NCI-H2029 treated with DMSO at 0.1 percent for 48 hours (cell line): Measurements from ENCODE around the gene FTH1.
"Not testable (repeated sequence)": the region's sequence is repeated elsewhere in the genome, so short reads cannot be mapped to it uniquely, and the experiment has no call there.

ENCODE experiments used
- DNase-seq: peaks from one replicate; lab custom pipeline; 2025; lab: John Stamatoyannopoulos, UW

Gene FTH1

GRCh38 chr11:61978703-61979661 is 11.5 kb upstream of the FTH1 start:
- DNase-seq, result no peak

- DNase-seq, result no peak
Measured at GRCh38 chr11:61976813-61977475, 9.5 kb upstream of the FTH1 start.

GRCh38 chr11:61976420-61976800 is 9.0 kb upstream of the FTH1 start:
- DNase-seq, result no peak

GRCh38 chr11:61975638-61976419 is 8.4 kb upstream of the FTH1 start:
- no peak for DNase-seq

- DNase-seq, result peak; percentile 44
Measured at GRCh38 chr11:61974766-61975631, 7.6 kb upstream of the FTH1 start.

GRCh38 chr11:61973476-61974162 is 6.2 kb upstream of the FTH1 start:
- DNase-seq, result no peak

GRCh38 chr11:61972672-61973475 is 5.4 kb upstream of the FTH1 start:
- DNase-seq, result no peak

- DNase-seq, result no peak
Measured at GRCh38 chr11:61972112-61972671, 4.8 kb upstream of the FTH1 start.

GRCh38 chr11:61971248-61972111 is 4.0 kb upstream of the FTH1 start:
- DNase-seq, result peak; percentile 79

GRCh38 chr11:61969838-61970662 is 2.6 kb upstream of the FTH1 start:
- DNase-seq, result no peak

- no peak for DNase-seq
Measured at GRCh38 chr11:61969391-61969758, 1.9 kb upstream of the FTH1 start.

GRCh38 chr11:61968758-61969390 is 1.4 kb upstream of the FTH1 start:
- no peak for DNase-seq

GRCh38 chr11:61967924-61968757 is 707 bp upstream of the FTH1 start:
- DNase-seq, result no peak

GRCh38 chr11:61966734-61967115 is 709 bp downstream of the FTH1 start:
- DNase-seq, result no peak

- DNase-seq, result not testable (repeated sequence)
Measured at GRCh38 chr11:61964666-61965271, 2.7 kb downstream of the FTH1 start.

GRCh38 chr11:61964058-61964665 is 3.3 kb downstream of the FTH1 start:
- DNase-seq, result no peak
